Endothelial cell (in vitro differentiated cells): ENCODE measurements around the gene PLEKHH2. TPM values are rescaled to one million over a fixed set of nuclear protein-coding genes. Genes with fewer than 3 reads are reported as not detected.
"Not testable (repeated sequence)": the region's sequence is repeated elsewhere in the genome, so short reads cannot be mapped to it uniquely, and the experiment has no call there.

Experiments
- DNase-seq: peaks from one replicate; pipeline ENCODE4 v3.0.0; 2021; ENCODE audit warnings: low spot score
- H3K27ac Mint-ChIP-seq: one replicate; pipeline ENCODE4 v1.8.0; 2021; ENCODE audit warnings: mixed read lengths, inconsistent platforms; ENCODE audit not compliant: unreplicated experiment
- H3K27me3 Mint-ChIP-seq: one replicate; pipeline ENCODE4 v1.8.0; 2021; ENCODE audit warnings: mild to moderate bottlenecking, moderate library complexity, mixed read lengths, inconsistent platforms; ENCODE audit not compliant: unreplicated experiment
- H3K36me3 Mint-ChIP-seq: one replicate; pipeline ENCODE4 v1.8.0; 2021; ENCODE audit warnings: mild to moderate bottlenecking, low read depth, mixed read lengths, inconsistent platforms; ENCODE audit not compliant: unreplicated experiment
- H3K4me1 Mint-ChIP-seq: one replicate; pipeline ENCODE4 v1.8.0; 2021; ENCODE audit warnings: mild to moderate bottlenecking, mixed read lengths, inconsistent platforms; ENCODE audit not compliant: unreplicated experiment
- H3K4me3 Mint-ChIP-seq: one replicate; pipeline ENCODE4 v1.8.0; 2021; ENCODE audit warnings: mild to moderate bottlenecking, mixed read lengths, inconsistent platforms; ENCODE audit not compliant: unreplicated experiment
- H3K9me3 Mint-ChIP-seq: one replicate; pipeline ENCODE4 v1.8.0; 2021; ENCODE audit warnings: mixed read lengths, inconsistent platforms; ENCODE audit not compliant: unreplicated experiment
- total RNA-seq: library from RNA; stranded (reverse); fragmentation: NEBNext Ultra II Directional; extraction: Animal tissue kit (Norgen Biotek cat#: 25700); gene quantifications from one replicate; pipeline ENCODE4 v1.2.1, GENCODE V29; 2021; ENCODE audit not compliant: unreplicated experiment
- TF ChIP-seq, protein P1 (sequence below): fragments of 200-600 bp; sonication (generic); IDR thresholded peaks from one replicate; pipeline ENCODE4 v1.5.0; 2021; ENCODE audit warnings: antibody characterized with exemption; ENCODE audit not compliant: unreplicated experiment

PLEKHH2 gene
- total RNA-seq, 1 donor from 2014 or later, result 1.6 TPM

- TF ChIP-seq, protein P1, sequence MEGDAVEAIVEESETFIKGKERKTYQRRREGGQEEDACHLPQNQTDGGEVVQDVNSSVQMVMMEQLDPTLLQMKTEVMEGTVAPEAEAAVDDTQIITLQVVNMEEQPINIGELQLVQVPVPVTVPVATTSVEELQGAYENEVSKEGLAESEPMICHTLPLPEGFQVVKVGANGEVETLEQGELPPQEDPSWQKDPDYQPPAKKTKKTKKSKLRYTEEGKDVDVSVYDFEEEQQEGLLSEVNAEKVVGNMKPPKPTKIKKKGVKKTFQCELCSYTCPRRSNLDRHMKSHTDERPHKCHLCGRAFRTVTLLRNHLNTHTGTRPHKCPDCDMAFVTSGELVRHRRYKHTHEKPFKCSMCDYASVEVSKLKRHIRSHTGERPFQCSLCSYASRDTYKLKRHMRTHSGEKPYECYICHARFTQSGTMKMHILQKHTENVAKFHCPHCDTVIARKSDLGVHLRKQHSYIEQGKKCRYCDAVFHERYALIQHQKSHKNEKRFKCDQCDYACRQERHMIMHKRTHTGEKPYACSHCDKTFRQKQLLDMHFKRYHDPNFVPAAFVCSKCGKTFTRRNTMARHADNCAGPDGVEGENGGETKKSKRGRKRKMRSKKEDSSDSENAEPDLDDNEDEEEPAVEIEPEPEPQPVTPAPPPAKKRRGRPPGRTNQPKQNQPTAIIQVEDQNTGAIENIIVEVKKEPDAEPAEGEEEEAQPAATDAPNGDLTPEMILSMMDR, result no peak
- DNase-seq, result no peak
Measured at GRCh38 chr2:43634604-43635306, 2.3 kb upstream of the PLEKHH2 start.

GRCh38 chr2:43636153-43636552 is 907 bp upstream of the PLEKHH2 start:
- Mint-ChIP-seq H3K27me3 (peaks cover 11% of the 10 kb centered on the region), H3K4me3 (peak overlapping the region; percentile 21), H3K4me1 (peaks cover 13% of the 10 kb centered on the region)
- not testable (repeated sequence) for H3K9me3 Mint-ChIP-seq, H3K27ac Mint-ChIP-seq, DNase-seq, H3K36me3 Mint-ChIP-seq

More at GRCh38 chr2:43634604-43635306, 2.3 kb upstream of the PLEKHH2 start:
- peaks cover 13% of the 10 kb centered on the region for H3K4me1 Mint-ChIP-seq
- peaks cover 12% of the 10 kb centered on the region for H3K27me3 Mint-ChIP-seq
- H3K27ac Mint-ChIP-seq, result no peak overlapping the region
- H3K4me3 Mint-ChIP-seq, result no peak overlapping the region
- peaks cover 4% of the 10 kb centered on the region for H3K36me3 Mint-ChIP-seq
- H3K9me3 Mint-ChIP-seq, result no peaks in the 10 kb centered on the region

DNA sequence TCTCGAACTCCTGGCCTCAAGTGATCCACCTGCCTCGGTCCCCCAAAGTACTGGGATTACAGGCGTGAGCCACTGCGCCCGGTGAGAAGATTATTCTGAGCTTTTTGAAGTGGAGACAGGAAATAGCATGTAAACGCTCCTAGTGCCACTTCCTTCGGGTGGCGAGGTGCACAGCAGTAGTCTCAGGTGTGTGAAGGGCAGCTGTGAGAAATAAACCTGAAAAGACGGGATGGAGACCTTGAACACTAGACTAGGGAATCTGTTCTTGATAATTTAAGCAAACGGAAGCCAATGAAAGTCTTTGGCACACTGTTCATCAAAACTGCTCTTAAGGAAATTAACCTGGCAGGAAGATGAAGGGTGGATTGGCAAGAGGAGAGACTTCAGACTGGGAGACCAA is 439 bp upstream of the PLEKHH2 start:
- H3K27me3 Mint-ChIP-seq, result peaks cover 10% of the 10 kb centered on the region
- no peak for DNase-seq

GRCh38 chr2:43642363-43642762 is 5.3 kb downstream of the PLEKHH2 start:
- H3K36me3 Mint-ChIP-seq, result no peaks in the 10 kb centered on the region
- DNase-seq, result no peak
- TF ChIP-seq, protein P1, result no peak
- peaks cover 4% of the 10 kb centered on the region for H3K4me1 Mint-ChIP-seq
- no peak overlapping the region for H3K4me3 Mint-ChIP-seq
- peaks cover 5% of the 10 kb centered on the region for H3K27me3 Mint-ChIP-seq
- H3K27ac Mint-ChIP-seq, result no peak overlapping the region
- H3K9me3 Mint-ChIP-seq, result no peaks in the 10 kb centered on the region

More for the DNA sequence above, 439 bp upstream of the PLEKHH2 start:
- Mint-ChIP-seq H3K27ac (peak overlapping the region; percentile 53), H3K9me3 (no peaks in the 10 kb centered on the region), H3K4me1 (peaks cover 13% of the 10 kb centered on the region), H3K4me3 (peak overlapping the region; percentile 92), H3K36me3 (peaks cover 4% of the 10 kb centered on the region)
- TF ChIP-seq, protein P1, result no peak

DNA sequence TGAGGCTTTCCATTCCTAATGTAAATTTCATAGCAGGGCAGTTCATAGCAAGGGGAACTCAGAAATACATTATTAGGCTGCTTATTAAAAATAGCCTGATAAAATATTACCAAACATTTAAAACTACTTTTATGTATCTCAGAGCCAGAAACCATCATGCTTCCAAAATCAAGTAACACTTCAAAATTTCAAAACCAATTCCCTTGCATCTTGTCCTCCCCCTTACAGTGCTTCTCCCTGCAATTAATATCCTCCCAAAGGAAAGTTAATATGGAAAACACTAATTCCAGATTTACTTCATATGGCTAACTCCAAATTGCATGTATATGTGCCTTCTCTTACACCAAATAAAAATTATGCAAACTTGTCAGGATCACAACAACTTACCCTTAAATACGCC is 6.6 kb downstream of the PLEKHH2 start:
- DNase-seq, result no peak
- no peak overlapping the region for H3K27ac Mint-ChIP-seq

More for the DNA sequence above, 6.6 kb downstream of the PLEKHH2 start:
- H3K4me3 Mint-ChIP-seq, result no peak overlapping the region
- TF ChIP-seq, protein P1, result no peak
- H3K36me3 Mint-ChIP-seq, result no peaks in the 10 kb centered on the region
- H3K27me3 Mint-ChIP-seq, result no peaks in the 10 kb centered on the region
- no peaks in the 10 kb centered on the region for H3K9me3 Mint-ChIP-seq
- no peaks in the 10 kb centered on the region for H3K4me1 Mint-ChIP-seq
